Measurements from ENCODE around the gene NCK1. TPM values are rescaled to one million over a fixed set of nuclear protein-coding genes. Genes with fewer than 3 reads are reported as not detected.

Gene NCK1
- polyA plus RNA-seq (ENCODE audit: insufficient read length in 4 of 4): 10 to 100 TPM; 36.6 to 51.7 (median 38.6) TPM

GRCh38 chr3:136861890-136862616, at the start of gene NCK1:
TSS of gene NCK1 (plus strand) at chr3:136862208. CDS start at chr3:136928002, 65,794 bp downstream.
- peak; percentile 94 to 97 (median 94) for DNase-seq (ENCODE audit: low read depth in 4 of 4, low spot score in 2 of 4)

- no peak for DNase-seq (ENCODE audit: low read depth in 4 of 4, low spot score in 2 of 4)
Measured at GRCh38 chr3:136817448-136817847, 44.6 kb upstream of the NCK1 start.

- no peak for DNase-seq (ENCODE audit: low read depth in 4 of 4, low spot score in 2 of 4)
Measured at GRCh38 chr3:136818191-136818768, 43.7 kb upstream of the NCK1 start.

- peak in 1 of 4 donors; percentile 71 for DNase-seq (ENCODE audit: low read depth in 4 of 4, low spot score in 2 of 4)
Measured at GRCh38 chr3:136818769-136819391, 43.1 kb upstream of the NCK1 start, which contains the start of gene SLC35G2. TSS of gene SLC35G2 (plus strand) at chr3:136819126. CDS start at chr3:136854461, 35,335 bp downstream.

GRCh38 chr3:136819392-136819730, 42.6 kb upstream of the NCK1 start:
- DNase-seq (ENCODE audit: low read depth in 4 of 4, low spot score in 2 of 4): no peak

GRCh38 chr3:136819731-136820679, 42.0 kb upstream of the NCK1 start:
- DNase-seq (ENCODE audit: low read depth in 4 of 4, low spot score in 2 of 4): peak in 1 of 4 donors; percentile 52

- DNase-seq (ENCODE audit: low read depth in 4 of 4, low spot score in 2 of 4): no peak
Measured at GRCh38 chr3:136831461-136831860, 30.5 kb upstream of the NCK1 start.

- DNase-seq (ENCODE audit: low read depth in 4 of 4, low spot score in 2 of 4): no peak
Measured at GRCh38 chr3:136835089-136835812, 26.8 kb upstream of the NCK1 start.

GRCh38 chr3:136835813-136836510, 26.0 kb upstream of the NCK1 start:
- DNase-seq (ENCODE audit: low read depth in 4 of 4, low spot score in 2 of 4): no peak

GRCh38 chr3:136836511-136837156, 25.4 kb upstream of the NCK1 start:
- DNase-seq (ENCODE audit: low read depth in 4 of 4, low spot score in 2 of 4): no peak

- no peak for DNase-seq (ENCODE audit: low read depth in 4 of 4, low spot score in 2 of 4)
Measured at GRCh38 chr3:136838641-136839555, 23.1 kb upstream of the NCK1 start.

- DNase-seq (ENCODE audit: low read depth in 4 of 4, low spot score in 2 of 4): no peak
Measured at GRCh38 chr3:136839556-136839931, 22.5 kb upstream of the NCK1 start.

- no peak for DNase-seq (ENCODE audit: low read depth in 4 of 4, low spot score in 2 of 4)
Measured at GRCh38 chr3:136840252-136840651, 21.8 kb upstream of the NCK1 start.

GRCh38 chr3:136842294-136842693, 19.7 kb upstream of the NCK1 start:
- DNase-seq (ENCODE audit: low read depth in 4 of 4, low spot score in 2 of 4): no peak

- no peak for DNase-seq (ENCODE audit: low read depth in 4 of 4, low spot score in 2 of 4)
Measured at GRCh38 chr3:136844724-136845123, 17.3 kb upstream of the NCK1 start.

GRCh38 chr3:136852180-136852579, 9.8 kb upstream of the NCK1 start:
- no peak for DNase-seq (ENCODE audit: low read depth in 4 of 4, low spot score in 2 of 4)

- no peak for DNase-seq (ENCODE audit: low read depth in 4 of 4, low spot score in 2 of 4)
Measured at GRCh38 chr3:136856665-136857064, 5.3 kb upstream of the NCK1 start.

GRCh38 chr3:136858381-136858780, 3.6 kb upstream of the NCK1 start:
- no peak for DNase-seq (ENCODE audit: low read depth in 4 of 4, low spot score in 2 of 4)
